Left colon (tissue), 2 donors: Measurements from ENCODE around the gene VPS33A. TPM values are rescaled to one million over a fixed set of nuclear protein-coding genes. Genes with fewer than 3 reads are reported as not detected.
"Not testable (repeated sequence)": the region's sequence is repeated elsewhere in the genome, so short reads cannot be mapped to it uniquely, and the experiment has no call there.

Experiments
- ATAC-seq: fragments of 200-7000 bp; cut with Tn5 transposase; one replicate; pipeline ENCODE4 v1.9.1; 2020; ENCODE audit warnings: mild to moderate bottlenecking, moderate library complexity
- DNase-seq, 2 donors: peaks; one replicate each; pipeline ENCODE4 v3.0.0-alpha.2; 2020
- intact Hi-C, 2 donors: fragments of 100-400 bp; cut with DNase I in 1 of 2; cut with micrococcal nuclease in 1 of 2; formaldehyde crosslinking; loops; one replicate each; pipeline versions ENCODE4 v1.11.2 to v1.14.0; 2022; cut with DNase I, micrococcal nuclease
- total RNA-seq, 2 donors: library from RNA; stranded (reverse); fragmentation: NEBNext Ultra II Directional; extraction: Animal tissue kit (Norgen Biotek cat#: 25700); gene quantifications; one replicate each; pipeline ENCODE4 v1.2.1, GENCODE V29; 2021
- donor health status: DM: no; HTN: no; CAD: no.
- donor health status: DM: yes; HTN: yes; CAD: no.

VPS33A gene
- total RNA-seq, 2 donors from 2014 or later, result 20.5 to 21.4 TPM

GRCh38 chr12:122207391-122207790, 58.9 kb downstream of the VPS33A start:
- ATAC-seq (no peak), DNase-seq (no peak)
- intact Hi-C loops, result no loop called here

DNA sequence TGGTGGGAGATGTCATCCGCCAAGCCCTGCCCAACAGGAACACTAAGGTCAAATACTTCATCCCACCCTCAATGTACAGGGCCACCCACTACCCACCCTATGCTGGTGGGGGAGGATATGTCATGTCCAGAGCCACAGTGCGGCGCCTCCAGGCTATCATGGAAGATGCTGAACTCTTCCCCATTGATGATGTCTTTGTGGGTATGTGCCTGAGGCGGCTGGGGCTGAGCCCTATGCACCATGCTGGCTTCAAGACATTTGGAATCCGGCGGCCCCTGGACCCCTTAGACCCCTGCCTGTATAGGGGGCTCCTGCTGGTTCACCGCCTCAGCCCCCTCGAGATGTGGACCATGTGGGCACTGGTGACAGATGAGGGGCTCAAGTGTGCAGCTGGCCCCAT, 59.3 kb downstream of the VPS33A start:
- DNase-seq, result no peak
- intact Hi-C loops, result no loop called here
- no peak for ATAC-seq

DNA sequence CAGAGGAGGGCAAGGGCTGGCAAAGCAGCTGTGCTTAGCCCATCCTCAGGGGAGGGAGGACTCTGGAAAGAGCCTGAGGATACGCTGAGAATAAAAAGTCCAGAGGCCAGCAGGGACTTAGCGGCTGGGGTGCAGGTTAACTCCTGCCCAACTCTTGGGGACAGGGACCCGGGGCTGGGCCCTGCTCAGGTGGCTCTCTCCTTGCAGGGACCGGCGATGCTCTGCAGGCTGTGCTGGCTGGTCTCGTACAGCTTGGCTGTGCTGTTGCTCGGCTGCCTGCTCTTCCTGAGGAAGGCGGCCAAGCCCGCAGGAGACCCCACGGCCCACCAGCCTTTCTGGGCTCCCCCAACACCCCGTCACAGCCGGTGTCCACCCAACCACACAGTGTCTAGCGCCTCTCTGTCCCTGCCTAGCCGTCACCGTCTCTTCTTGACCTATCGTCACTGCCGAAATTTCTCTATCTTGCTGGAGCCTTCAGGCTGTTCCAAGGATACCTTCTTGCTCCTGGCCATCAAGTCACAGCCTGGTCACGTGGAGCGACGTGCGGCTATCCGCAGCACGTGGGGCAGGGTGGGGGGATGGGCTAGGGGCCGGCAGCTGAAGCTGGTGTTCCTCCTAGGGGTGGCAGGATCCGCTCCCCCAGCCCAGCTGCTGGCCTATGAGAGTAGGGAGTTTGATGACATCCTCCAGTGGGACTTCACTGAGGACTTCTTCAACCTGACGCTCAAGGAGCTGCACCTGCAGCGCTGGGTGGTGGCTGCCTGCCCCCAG, 60.0 kb downstream of the VPS33A start:
- ATAC-seq (no peak), DNase-seq (no peak)
- intact Hi-C loops, result no loop called here

DNA sequence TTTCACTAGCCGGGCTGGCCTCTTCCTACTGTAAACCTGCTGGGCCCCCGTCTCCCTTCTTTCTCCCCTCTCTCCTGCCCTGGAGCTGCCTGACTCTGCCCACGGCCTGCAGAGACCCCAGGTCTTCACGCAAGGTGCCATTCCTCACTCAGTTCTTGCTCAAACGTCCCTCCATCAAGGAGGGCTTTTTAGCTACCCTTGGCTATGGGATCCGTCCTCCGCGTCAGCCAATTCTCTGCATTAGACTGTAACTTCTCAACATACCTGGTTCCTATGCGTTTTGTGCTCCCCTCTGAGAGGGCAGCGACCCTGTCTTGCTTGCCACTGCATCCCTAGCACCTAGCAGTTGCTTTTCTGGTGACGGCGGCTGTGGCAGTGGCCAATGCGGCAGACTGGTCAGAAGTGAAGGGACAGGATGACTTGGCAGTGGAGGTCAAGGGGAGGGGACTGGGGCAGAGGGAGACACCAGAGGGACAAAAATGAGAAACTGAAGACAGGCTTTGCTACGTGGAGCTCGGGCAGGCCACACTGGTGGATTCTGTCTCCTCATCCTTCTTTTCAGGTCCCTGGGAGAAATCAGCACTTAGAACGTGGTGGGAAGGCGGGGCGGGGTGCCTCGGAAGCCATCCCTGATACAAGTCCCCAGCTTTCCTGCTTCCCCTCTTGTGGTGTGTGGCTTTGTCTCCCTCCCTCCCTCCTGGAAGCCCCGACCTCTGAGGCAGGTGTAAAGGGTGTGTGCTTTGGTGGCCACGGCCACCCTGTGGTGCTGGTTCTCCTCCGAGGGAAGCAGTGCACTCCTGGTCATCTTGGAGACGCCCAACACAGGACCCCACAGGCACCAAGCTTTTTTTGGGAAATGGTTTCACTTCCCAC, 61.0 kb downstream of the VPS33A start:
- ATAC-seq (no peak), DNase-seq (no peak)
- intact Hi-C loops, result no loop called here

DNA sequence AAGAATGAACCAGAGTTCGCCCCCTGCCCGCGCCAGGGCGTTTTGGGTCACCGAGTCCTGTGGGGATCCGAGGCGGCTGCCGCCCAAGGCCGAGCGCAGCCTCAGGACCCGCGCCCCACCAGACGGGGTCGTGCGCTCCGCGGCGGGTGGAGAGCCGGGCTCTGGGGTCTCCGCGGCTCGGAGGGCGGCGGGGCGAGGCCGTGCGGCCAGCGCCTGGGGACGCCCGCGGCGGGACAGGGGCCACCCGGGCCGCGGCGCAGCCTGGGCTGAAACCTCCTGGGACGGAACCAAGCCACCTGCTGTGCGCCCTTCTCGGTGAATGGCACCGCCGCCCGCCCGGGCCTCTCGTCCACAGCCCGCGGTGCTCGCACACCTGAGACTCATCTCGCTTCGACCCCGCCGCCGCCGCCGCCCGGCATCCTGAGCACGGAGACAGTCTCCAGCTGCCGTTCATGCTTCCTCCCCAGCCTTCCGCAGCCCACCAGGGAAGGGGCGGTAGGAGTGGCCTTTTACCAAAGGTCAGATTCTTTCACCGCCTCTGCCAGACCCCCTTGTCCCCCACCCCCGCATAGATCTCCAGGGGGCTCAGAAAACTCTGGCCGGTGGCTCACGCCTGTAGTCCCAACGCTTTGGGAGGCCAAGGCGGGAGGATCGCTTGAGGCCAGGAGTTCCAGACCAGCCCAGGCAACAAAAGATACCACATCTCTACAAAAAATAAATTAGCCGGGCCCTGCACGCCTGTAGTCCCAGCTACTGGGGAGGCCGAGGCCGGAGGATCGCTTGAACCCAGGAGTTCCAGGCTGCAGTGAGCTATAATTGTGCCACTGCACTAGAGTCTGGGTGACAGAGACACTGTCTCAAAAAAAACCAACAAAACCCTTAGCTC, 61.9 kb downstream of the VPS33A start:
- DNase-seq, result no peak
- intact Hi-C loops, result no loop called here
- no peak for ATAC-seq

DNA sequence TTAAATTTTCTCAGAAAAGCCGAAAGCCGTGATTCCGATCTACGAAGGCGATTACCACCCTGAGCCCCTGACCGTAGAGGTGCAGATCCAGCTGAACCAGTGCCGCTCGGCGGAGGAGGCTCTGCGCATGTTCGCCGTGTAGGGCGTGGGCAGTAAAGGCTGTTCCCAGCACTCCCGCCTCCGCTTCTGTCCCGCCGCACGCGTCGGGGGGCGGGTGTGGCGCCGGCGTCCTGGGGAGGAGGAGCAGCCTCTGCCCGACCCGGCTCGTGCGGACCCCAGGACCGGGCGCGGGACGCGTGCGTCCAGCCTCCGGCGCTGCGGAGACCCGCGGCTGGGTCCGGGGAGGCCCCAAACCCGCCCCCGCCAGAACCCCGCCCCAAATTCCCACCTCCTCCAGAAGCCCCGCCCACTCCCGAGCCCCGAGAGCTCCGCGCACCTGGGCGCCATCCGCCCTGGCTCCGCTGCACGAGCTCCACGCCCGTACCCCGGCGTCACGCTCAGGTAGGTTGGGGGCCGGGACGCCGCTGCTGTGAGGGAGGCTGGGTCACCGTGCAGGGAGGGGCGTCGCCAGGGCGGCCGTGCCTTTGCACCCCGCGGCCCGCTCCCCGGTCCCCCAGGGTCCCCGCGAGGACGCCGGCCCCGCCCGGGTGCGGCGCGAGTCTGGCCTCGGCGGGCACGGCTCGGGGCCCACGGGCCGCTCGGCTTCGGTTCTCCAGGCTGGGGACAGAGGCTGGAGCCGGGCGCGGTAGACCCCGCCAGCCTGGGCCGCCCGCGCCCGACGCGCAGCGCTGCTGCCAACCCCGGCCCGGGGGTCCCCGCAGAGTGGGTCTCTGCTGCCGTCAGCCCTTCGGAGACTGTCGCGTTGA, 62.8 kb downstream of the VPS33A start, which contains the start of gene B3GNT4:
Gene B3GNT4, plus strand, starts transcription at position 409 of the 866 bp plus-strand sequence. CDS start 910 bp downstream, outside the sequence.
- ATAC-seq (peak; percentile 87), DNase-seq (peak; percentile 77 to 81)
- intact Hi-C loops, result no loop called here

DNA sequence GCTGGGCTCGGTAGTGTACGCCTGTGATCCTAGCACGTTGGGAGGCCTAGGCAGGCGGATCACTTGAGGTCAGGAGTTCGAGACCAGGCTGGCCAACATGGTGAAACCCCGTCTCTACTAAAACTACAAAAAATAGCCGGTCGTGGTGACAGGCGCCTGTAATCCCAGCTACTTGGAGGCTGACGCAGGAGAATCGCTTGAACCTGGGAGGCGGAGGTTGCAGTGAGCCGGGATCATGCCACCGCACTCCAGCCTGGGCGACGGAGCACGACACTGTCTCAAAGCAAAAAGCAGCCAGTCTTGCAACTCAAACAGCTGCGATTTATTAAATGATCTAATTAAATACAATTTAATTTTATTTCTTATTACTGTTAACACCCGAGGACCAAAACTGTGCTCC, 63.5 kb downstream of the VPS33A start:
- intact Hi-C loops, DNase-seq: not testable (repeated sequence)

DNA sequence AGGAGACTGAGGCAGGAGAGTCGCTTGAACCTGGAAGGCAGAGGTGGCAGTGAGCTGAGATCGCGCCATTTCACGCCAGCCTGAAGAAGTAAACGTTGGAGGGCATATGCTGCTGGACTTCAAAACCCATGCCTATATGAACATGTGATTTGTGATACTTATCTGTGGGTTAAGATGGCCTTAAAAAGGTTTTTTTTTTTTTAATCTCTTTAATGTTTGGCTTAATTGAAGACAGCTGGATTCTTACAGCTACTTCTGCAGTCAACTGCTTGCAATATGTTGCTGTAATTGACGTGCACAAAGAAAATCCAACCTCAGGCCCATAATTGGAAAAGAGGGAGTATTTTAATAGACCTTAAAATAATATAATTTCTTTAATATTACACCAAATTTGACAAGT, 64.3 kb downstream of the VPS33A start:
- ATAC-seq (no peak), DNase-seq (no peak)
- intact Hi-C loops, result no loop called here

More for the DNA sequence above, 63.5 kb downstream of the VPS33A start:
- not testable (repeated sequence) for ATAC-seq

- no peak for DNase-seq
- no peak for ATAC-seq
- intact Hi-C loops, result no loop called here
Observed at GRCh38 chr12:122201381-122201780, 64.9 kb downstream of the VPS33A start.

DNA sequence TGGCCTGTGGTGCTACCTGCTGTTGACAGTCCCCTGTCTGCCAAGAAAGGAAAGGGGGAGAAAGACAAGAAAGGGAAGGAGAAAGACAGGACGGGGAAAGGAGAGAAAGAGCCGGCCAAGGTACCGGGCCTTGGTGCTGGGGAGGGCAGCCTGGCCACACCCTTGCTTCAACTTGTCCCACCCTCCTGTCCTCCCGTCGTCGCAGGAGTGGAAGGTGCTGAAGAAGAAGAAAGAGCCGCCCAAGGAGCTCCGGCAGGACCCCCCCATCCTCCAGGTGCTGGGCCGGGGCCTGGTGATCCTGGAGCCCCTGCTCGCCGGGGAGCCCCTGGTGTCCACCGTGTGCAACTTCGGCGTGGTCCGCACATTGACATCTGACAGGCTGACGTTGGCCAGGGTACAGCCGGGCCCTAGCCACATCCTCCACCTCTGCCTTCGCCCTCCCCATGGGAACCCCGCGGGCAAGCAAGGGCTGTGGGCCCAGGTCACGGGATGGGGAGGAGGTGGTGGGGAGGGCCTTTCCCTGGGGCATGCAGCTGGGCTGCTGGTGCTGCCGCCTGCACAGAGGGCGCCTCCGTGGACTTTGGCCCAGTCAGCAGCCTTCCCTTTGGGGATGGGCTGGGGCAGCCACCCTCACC, 65.6 kb downstream of the VPS33A start:
- intact Hi-C loops, result no loop called here
- no peak for DNase-seq
- peak; percentile 40 for ATAC-seq

GRCh38 chr12:122199484-122200355, 66.6 kb downstream of the VPS33A start:
- DNase-seq (no peak), ATAC-seq (no peak)
- intact Hi-C loops, result loop anchor here in 1 of 2 donors (10.0 kb wide), 1 partner anchor 65 kb away; no protein-coding TSS in a partner anchor

DNA sequence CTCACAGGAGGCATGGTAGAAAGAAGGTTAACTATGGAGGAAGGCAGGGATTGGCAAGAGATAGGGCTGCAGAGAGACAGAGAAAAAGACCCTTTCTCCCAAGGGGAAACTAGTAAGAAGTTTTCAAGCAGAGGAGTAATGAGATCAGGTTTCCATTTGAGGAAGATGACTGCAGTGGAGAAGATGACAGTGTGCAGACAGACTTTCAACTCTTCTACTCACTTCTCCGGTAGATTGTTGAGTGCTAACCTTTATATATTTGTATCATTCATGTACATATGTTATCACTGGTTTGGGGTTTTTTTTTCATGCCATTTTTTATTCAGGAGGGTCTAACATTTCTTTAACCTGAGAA, 68.7 kb downstream of the VPS33A start:
- ATAC-seq (no peak), DNase-seq (no peak)
- intact Hi-C loops, result loop anchor here in 1 of 2 donors (10.0 kb wide), 1 partner anchor 63 kb away; no protein-coding TSS in a partner anchor

DNA sequence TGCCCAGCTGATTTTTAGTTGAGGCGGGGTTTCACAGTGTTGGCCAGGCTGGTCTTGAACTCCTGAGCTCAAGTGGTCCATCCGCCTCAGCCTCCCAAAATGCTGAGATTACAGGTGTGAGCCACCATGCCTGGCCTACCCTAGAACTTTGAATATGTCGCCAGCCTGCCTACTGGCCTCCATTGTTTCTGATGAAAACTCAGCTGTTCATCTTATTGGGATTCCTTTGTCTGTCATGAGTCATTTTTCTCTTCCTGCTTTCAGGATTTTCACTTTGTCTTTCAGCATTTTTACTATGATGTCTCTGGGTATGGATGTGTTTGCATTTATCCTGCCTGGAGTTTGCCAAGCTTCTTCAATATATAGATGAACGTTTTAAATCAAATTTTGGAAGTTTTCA, 70.9 kb downstream of the VPS33A start:
- ATAC-seq (no peak), DNase-seq (no peak)
- intact Hi-C loops, result loop anchor here in 1 of 2 donors (10.0 kb wide), 1 partner anchor 61 kb away; no protein-coding TSS in a partner anchor

DNA sequence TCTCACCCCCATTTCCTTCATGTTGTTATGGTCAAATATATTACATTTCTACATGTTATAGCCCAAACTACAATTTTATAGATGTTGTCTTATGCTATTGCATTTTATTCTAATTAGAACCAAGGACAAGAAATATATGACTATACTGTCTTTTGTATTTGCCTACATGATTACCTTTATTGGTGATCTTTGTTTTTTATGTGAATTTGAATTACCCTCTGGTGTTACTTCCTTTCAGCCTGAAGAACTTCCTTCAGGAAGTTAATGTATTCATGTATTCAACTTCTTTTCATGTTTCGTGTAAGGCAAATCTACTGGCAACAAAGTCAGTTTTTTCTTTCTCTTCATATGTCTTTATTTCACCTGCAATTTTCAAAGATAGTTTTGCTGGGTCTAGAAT, 71.5 kb downstream of the VPS33A start:
- intact Hi-C loops, result loop anchor here in 1 of 2 donors (10.0 kb wide), 1 partner anchor 60 kb away; no protein-coding TSS in a partner anchor
- ATAC-seq (peak; percentile 79), DNase-seq (no peak)

GRCh38 chr12:122192441-122192840, 73.9 kb downstream of the VPS33A start:
- intact Hi-C loops, result loop anchor here in 1 of 2 donors (10.0 kb wide), 1 partner anchor 58 kb away; no protein-coding TSS in a partner anchor
- ATAC-seq, result no peak
- DNase-seq, result no peak
